BE2C (cell line): ENCODE measurements around the gene ZNF511.
A peak's percentile ranks its signal among the peaks of the same experiment; 100 is the strongest.

Experiments used
- DNase-seq: peaks from one replicate; pipeline ENCODE4 v3.0.0-alpha.2; 2020
- H3K27me3 ChIP-seq: fragments of 250-450 bp; sonication (Bioruptor Pico); 2 replicates; pipeline ENCODE4 v1.5.1; 2020; ENCODE audit warnings: mild to moderate bottlenecking
- H3K36me3 ChIP-seq: fragments of 250-450 bp; sonication (Bioruptor Pico); 2 replicates; pipeline ENCODE4 v1.5.1; 2020; ENCODE audit warnings: mild to moderate bottlenecking
- H3K4me1 ChIP-seq: fragments of 250-450 bp; sonication (Bioruptor Pico); 2 replicates; pipeline ENCODE4 v1.5.1; 2020
- H3K4me3 ChIP-seq: 2 replicates; pipeline ENCODE4 v1.5.1; 2011; ENCODE audit warnings: low read depth, low read length
- H3K9me3 ChIP-seq: fragments of 250-450 bp; sonication (Bioruptor Pico); 2 replicates; pipeline ENCODE4 v1.5.1; 2020
- TF ChIP-seq, protein P1 (sequence below): IDR thresholded peaks from 2 replicates; pipeline ENCODE4 v1.5.1; 2012; ENCODE audit warnings: mild to moderate bottlenecking, low read depth, low read length

ZNF511 gene

DNA sequence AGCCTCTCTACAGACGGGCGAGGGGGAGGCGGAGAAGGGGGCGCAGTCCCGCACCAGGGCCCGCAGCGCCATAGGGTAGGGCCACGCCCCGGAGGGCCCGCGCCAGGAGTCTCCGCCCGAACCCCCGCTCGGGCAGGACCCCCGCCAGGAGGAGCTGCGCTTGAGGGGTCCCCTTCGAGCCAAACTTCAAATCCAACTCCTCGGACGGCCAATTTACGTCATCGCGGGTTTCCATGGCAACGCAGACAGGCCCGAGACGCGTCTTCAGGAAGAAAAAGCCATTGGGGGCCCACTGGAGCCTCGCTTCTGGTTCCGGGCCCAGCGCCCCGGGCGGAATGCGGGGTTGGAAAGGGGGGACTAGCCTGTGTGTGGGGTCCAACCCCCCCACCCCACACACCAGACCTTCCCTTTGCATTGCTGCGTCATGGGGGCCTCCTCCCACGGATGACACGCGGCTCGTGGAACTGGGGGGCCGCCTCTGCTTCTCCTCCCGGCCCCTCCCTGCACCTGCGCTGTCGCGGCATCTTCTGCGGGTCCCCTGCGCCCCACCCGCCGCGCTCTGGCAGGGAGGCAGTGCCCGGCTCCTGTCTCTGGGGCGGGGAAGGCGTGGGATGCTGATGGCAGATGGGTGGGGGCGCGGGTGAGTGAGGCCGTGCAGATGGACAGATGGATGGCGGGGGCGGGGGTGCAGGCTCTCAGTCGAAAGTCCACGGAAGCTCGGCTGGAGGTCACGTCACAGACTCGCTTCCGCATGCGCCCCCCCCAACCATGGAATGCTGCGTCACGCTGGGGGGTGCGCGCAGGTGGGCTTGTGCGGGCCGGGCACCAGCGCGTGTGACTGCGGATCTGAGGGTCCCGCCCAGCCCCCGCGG, 26.8 kb downstream of the ZNF511 start:
- no peaks in the 10 kb centered on the region for H3K36me3 ChIP-seq
- peaks cover 51% of the 10 kb centered on the region for H3K27me3 ChIP-seq
- TF ChIP-seq, protein P1, sequence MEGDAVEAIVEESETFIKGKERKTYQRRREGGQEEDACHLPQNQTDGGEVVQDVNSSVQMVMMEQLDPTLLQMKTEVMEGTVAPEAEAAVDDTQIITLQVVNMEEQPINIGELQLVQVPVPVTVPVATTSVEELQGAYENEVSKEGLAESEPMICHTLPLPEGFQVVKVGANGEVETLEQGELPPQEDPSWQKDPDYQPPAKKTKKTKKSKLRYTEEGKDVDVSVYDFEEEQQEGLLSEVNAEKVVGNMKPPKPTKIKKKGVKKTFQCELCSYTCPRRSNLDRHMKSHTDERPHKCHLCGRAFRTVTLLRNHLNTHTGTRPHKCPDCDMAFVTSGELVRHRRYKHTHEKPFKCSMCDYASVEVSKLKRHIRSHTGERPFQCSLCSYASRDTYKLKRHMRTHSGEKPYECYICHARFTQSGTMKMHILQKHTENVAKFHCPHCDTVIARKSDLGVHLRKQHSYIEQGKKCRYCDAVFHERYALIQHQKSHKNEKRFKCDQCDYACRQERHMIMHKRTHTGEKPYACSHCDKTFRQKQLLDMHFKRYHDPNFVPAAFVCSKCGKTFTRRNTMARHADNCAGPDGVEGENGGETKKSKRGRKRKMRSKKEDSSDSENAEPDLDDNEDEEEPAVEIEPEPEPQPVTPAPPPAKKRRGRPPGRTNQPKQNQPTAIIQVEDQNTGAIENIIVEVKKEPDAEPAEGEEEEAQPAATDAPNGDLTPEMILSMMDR, result no peak
- no peaks in the 10 kb centered on the region for H3K4me1 ChIP-seq
- DNase-seq, result no peak
- H3K9me3 ChIP-seq, result no peaks in the 10 kb centered on the region
- no peak overlapping the region for H3K4me3 ChIP-seq

DNA sequence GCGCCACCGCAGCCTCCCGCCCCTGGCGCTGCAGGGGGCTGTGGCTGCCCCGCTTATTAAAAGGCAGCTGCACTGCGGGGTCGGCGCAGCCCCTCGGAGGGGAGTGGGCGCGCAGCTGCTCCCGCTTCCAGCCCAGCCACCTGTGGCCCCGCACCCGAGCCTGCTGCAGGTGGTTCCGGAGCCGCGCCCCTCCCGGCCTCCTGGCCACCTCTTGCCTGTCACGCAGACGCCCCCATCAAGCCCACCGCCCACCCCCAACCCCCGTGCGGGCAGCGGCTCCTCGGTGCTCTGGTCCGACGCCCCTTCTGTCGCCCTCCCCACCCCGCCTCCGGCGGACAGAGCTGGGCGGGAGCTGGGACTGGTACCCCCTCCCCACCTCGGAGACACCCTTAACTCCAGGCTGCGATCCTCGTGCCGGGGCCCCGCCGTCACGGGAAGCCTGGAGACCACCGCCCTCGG, 27.4 kb downstream of the ZNF511 start:
- peaks cover 46% of the 10 kb centered on the region for H3K27me3 ChIP-seq
- no peaks in the 10 kb centered on the region for H3K36me3 ChIP-seq
- no peak overlapping the region for H3K4me3 ChIP-seq
- TF ChIP-seq, protein P1, result no peak
- no peak for DNase-seq
- H3K9me3 ChIP-seq, result no peaks in the 10 kb centered on the region
- H3K4me1 ChIP-seq, result no peaks in the 10 kb centered on the region

DNA sequence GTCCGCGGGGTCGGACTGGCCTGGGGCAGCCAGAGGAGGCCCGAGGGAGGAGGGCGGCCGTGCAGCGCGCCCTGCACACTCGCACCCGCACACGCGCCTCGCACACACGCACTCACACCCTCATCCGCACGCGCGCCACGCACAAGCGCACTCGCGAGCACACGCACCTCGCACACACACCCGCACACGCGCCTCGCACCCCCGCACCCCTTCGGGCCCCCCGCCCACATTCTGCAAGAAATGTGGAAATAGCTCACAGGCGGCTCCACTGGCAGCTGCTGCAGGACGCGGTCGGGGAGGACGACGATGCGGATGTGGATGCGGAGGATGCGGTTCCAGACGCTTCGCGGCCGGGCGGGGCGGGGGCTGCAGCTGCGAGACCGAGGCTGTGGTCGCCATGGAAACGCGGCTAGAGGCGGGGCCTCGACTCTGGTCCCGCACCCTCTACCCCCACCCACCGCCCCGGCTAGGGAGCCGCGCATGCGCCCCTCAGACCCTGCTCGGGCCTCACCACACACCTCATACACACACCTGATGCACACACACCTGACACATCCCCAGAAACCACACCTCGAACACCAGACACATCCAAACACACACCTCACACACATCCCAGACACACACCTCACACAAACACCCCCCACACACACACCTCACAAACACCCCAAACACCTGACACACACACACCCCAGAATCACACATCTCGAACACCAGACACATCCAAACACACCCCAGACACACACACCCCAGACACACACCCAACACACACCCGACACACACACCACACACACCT, 28.1 kb downstream of the ZNF511 start, which contains the start of gene CALY:
TSS of gene CALY (minus strand) at position 320 of the 793 bp plus-strand sequence. CDS start 7,907 bp downstream, outside the sequence.
- Histone ChIP-seq H3K4me3 (no peak within 1 kb of the TSS), H3K36me3 (no peaks in the 10 kb centered on the region), H3K4me1 (no peaks in the 10 kb centered on the region), H3K27me3 (peaks cover 40% of the 10 kb centered on the region), H3K9me3 (no peaks in the 10 kb centered on the region)
- TF ChIP-seq, protein P1, result no peak
- peak; percentile 66 for DNase-seq

DNA sequence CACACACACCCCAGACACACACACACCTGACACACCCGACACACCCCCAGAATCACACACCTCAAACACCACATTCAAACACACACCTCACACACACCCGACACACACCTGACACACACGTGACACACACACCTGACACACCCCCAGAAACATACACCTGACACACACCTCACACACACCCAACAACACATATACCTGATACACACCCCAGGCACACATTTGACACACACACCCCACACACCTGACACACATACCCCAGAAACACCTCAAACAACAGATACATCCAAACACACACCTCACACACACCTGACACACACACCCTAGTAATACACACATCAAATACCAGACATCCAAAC, 28.6 kb downstream of the ZNF511 start:
- DNase-seq, result no peak
- no peaks in the 10 kb centered on the region for H3K4me1 ChIP-seq

DNA sequence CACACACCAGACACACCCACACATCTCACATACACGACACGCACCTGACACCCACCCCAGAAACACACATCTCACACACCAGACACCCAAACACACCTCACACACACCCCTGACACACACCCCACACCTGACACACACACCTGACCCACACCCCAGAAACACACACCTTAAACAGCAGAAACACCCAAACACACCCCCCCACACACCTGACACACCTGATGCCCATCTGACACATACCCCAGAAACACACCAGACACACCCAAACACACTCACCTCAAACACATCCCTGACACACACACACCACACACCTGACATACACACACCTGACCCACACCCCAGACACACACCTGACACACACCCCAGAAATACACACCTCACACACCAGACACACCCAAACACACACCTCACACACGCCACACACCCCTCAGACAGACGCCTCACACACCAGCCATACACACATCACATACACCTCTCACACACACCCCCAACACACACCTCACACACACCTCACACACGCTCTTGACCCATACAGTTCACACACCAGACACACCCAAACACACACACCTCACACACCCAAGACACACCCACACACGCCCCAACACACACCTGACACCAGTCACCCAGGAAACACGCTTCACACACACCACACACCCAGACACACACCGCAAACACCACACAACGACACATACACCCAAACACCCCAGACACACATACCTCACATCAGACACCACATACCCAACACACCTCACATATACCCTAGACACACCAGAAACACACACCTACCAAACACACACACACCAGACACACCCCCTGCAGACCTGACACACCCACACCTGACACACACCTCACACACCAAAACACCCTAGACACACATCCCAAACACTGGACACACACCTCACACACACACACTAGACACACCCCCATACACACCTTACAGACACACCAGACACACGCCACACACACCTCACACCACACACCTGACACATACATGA, 29.7 kb downstream of the ZNF511 start:
- DNase-seq, result no peak
- Histone ChIP-seq H3K4me1 (no peaks in the 10 kb centered on the region), H3K36me3 (no peaks in the 10 kb centered on the region), H3K4me3 (no peak overlapping the region), H3K27me3 (peaks cover 32% of the 10 kb centered on the region), H3K9me3 (no peaks in the 10 kb centered on the region)
- TF ChIP-seq, protein P1, result no peak

More for the DNA sequence above, 28.6 kb downstream of the ZNF511 start:
- Histone ChIP-seq H3K4me3 (no peak overlapping the region), H3K9me3 (no peaks in the 10 kb centered on the region), H3K27me3 (peaks cover 35% of the 10 kb centered on the region), H3K36me3 (no peaks in the 10 kb centered on the region)
- TF ChIP-seq, protein P1, result no peak
